ENCODE data around the gene PSMD13.
A peak's percentile ranks its signal among the peaks of the same experiment; 100 is the strongest.
"Not testable (repeated sequence)": the region's sequence is repeated elsewhere in the genome, so short reads cannot be mapped to it uniquely, and the experiment has no call there.

Gene PSMD13

GRCh38 chr11:236774-237767 is at the start of gene PSMD13:
Gene PSMD13, plus strand, starts transcription at chr11:236976. Its CDS starts 74 bp downstream, at chr11:237050.
- DNase-seq (ENCODE audit: low read depth in 2 of 2), result peak; percentile 85 to 90

GRCh38 chr11:189200-189783 is 47.5 kb upstream of the PSMD13 start:
- DNase-seq (ENCODE audit: low read depth in 2 of 2), result not testable (repeated sequence)

- DNase-seq (ENCODE audit: low read depth in 2 of 2), result peak in 1 of 2 donors; percentile 54
Observed at GRCh38 chr11:189843-190311, 46.9 kb upstream of the PSMD13 start.

- DNase-seq (ENCODE audit: low read depth in 2 of 2), result not testable (repeated sequence)
Observed at GRCh38 chr11:190546-190945, 46.2 kb upstream of the PSMD13 start.

GRCh38 chr11:191490-192478 is 45.0 kb upstream of the PSMD13 start:
- not testable (repeated sequence) for DNase-seq (ENCODE audit: low read depth in 2 of 2)

- not testable (repeated sequence) for DNase-seq (ENCODE audit: low read depth in 2 of 2)
Observed at GRCh38 chr11:192674-193128, 44.1 kb upstream of the PSMD13 start, which contains the start of gene SCGB1C1. Gene SCGB1C1, plus strand, starts transcription at chr11:193078. Its CDS starts 22 bp downstream, at chr11:193100.

GRCh38 chr11:193481-193880 is 43.3 kb upstream of the PSMD13 start:
- DNase-seq (ENCODE audit: low read depth in 2 of 2), result not testable (repeated sequence)

GRCh38 chr11:196786-197731 is 39.7 kb upstream of the PSMD13 start:
- DNase-seq (ENCODE audit: low read depth in 2 of 2), result no peak

- no peak for DNase-seq (ENCODE audit: low read depth in 2 of 2)
Observed at GRCh38 chr11:197741-198235, 39.0 kb upstream of the PSMD13 start.

- no peak for DNase-seq (ENCODE audit: low read depth in 2 of 2)
Observed at GRCh38 chr11:198236-198806, 38.5 kb upstream of the PSMD13 start.

- no peak for DNase-seq (ENCODE audit: low read depth in 2 of 2)
Observed at GRCh38 chr11:199004-199581, 37.7 kb upstream of the PSMD13 start.

- no peak for DNase-seq (ENCODE audit: low read depth in 2 of 2)
Observed at GRCh38 chr11:199782-200181, 37.0 kb upstream of the PSMD13 start.

GRCh38 chr11:200224-201003 is 36.4 kb upstream of the PSMD13 start:
- DNase-seq (ENCODE audit: low read depth in 2 of 2), result no peak

- DNase-seq (ENCODE audit: low read depth in 2 of 2), result no peak
Observed at GRCh38 chr11:201966-202365, 34.8 kb upstream of the PSMD13 start.

GRCh38 chr11:202490-202889 is 34.3 kb upstream of the PSMD13 start:
- no peak for DNase-seq (ENCODE audit: low read depth in 2 of 2)

GRCh38 chr11:203056-203944 is 33.5 kb upstream of the PSMD13 start:
- DNase-seq (ENCODE audit: low read depth in 2 of 2), result no peak

GRCh38 chr11:203945-204586 is 32.7 kb upstream of the PSMD13 start:
- no peak for DNase-seq (ENCODE audit: low read depth in 2 of 2)

Data from stimulated activated CD4-positive, alpha-beta T cell treated with anti-CD3 and anti-CD28 coated beads, Interleukin-4, amount 100 ng/mL, for 48 hours (primary cell).